ENCODE results near the gene FBXL15. TPM values are rescaled to one million over a fixed set of nuclear protein-coding genes. Genes with fewer than 3 reads are reported as not detected.

FBXL15 gene
- total RNA-seq, 2 donors from 2014 or later = 22.2 to 36.3 TPM

GRCh38 chr10:102432162-102432950 is 11.7 kb downstream of the FBXL15 start, which contains the start of gene CUEDC2:
TSS of gene CUEDC2 (minus strand) at chr10:102432574. CDS start at chr10:102425188, 7,386 bp downstream.
- peaks cover 4% of the 10 kb centered on the region for H3K4me1 ChIP-seq (replicated peaks)
- peak within 1 kb of the TSS; percentile 71 to 79 for H3K27ac ChIP-seq
- no peaks in the 10 kb centered on the region for H3K36me3 ChIP-seq
- intact Hi-C loops (cut with DNase I) = no loop called here
- TF ChIP-seq POLR2AphosphoS5 (IDR thresholded peaks at IDR 0.05) (peak; percentile 97), POLR2A (IDR thresholded peaks at IDR 0.05) (no peak)
- H3K27me3 ChIP-seq (replicated peaks; ENCODE audit: insufficient read depth) = no peaks in the 10 kb centered on the region
- peak within 1 kb of the TSS; percentile 75 to 89 for H3K4me3 ChIP-seq
- H3K9me3 ChIP-seq = no peaks in the 10 kb centered on the region
- DNase-seq (ENCODE audit: low spot score) = peak; percentile 93
- WGBS = under 1% methylated on average over 47 of the region's 52 CpGs

DNA sequence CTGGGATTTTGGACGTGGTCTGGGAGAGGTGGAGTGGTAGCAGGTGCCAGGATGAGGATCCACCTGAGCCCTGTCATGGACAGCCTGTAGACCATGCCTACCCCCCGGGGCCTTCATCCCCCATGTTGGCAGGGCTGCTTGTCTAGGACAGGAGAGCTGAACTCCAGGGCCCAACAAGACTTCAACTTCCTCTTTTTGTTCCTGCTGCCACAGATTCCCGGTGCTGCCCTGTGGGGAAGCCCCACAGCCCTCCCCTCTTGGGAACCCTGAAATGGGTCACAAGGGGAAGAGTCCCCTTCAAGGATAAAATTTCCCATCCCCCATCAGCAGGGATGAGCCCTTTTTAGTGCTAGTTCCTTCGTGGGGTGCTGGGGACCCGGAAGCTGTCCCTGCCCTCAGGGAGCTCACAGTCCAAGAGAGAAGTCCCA is 13.0 kb downstream of the FBXL15 start:
- Histone ChIP-seq H3K4me3 (no peak overlapping the region), H3K9me3 (no peaks in the 10 kb centered on the region), H3K36me3 (no peaks in the 10 kb centered on the region), H3K27me3 (replicated peaks; ENCODE audit: insufficient read depth) (no peaks in the 10 kb centered on the region), H3K27ac (no peak overlapping the region), H3K4me1 (replicated peaks) (peaks cover 4% of the 10 kb centered on the region)
- WGBS = 64% methylated on average over 5 of the region's 5 CpGs
- TF ChIP-seq POLR2AphosphoS5 (IDR thresholded peaks at IDR 0.05) (no peak), POLR2A (IDR thresholded peaks at IDR 0.05) (no peak), CTCF (IDR thresholded peaks at IDR 0.05) (no peak)
- no peak for DNase-seq (ENCODE audit: low spot score)
- intact Hi-C loops (cut with DNase I) = no loop called here

- H3K4me1 ChIP-seq (replicated peaks) = peaks cover 4% of the 10 kb centered on the region
- no peaks in the 10 kb centered on the region for H3K27me3 ChIP-seq (replicated peaks; ENCODE audit: insufficient read depth)
- intact Hi-C loops (cut with DNase I) = no loop called here
- H3K27ac ChIP-seq = no peak overlapping the region
- H3K4me3 ChIP-seq = no peak overlapping the region
- 40% methylated on average over 9 of the region's 9 CpGs for WGBS
- TF ChIP-seq POLR2A (IDR thresholded peaks at IDR 0.05) (no peak), POLR2AphosphoS5 (IDR thresholded peaks at IDR 0.05) (no peak), CTCF (IDR thresholded peaks at IDR 0.05) (no peak)
- no peaks in the 10 kb centered on the region for H3K9me3 ChIP-seq
- no peaks in the 10 kb centered on the region for H3K36me3 ChIP-seq
- DNase-seq (ENCODE audit: low spot score) = no peak
These were observed 13.9 kb downstream of the FBXL15 start for GRCh38 chr10:102434394-102435132.

GRCh38 chr10:102435133-102435497 is 14.5 kb downstream of the FBXL15 start:
- intact Hi-C loops (cut with DNase I) = no loop called here
- H3K4me3 ChIP-seq = no peak overlapping the region
- H3K36me3 ChIP-seq = no peaks in the 10 kb centered on the region
- WGBS = 49% methylated on average over 5 of the region's 5 CpGs
- H3K27ac ChIP-seq = no peak overlapping the region
- TF ChIP-seq CTCF (IDR thresholded peaks at IDR 0.05) (no peak), POLR2AphosphoS5 (IDR thresholded peaks at IDR 0.05) (no peak), POLR2A (IDR thresholded peaks at IDR 0.05) (no peak)
- H3K27me3 ChIP-seq (replicated peaks; ENCODE audit: insufficient read depth) = no peaks in the 10 kb centered on the region
- no peak for DNase-seq (ENCODE audit: low spot score)
- no peaks in the 10 kb centered on the region for H3K9me3 ChIP-seq
- peaks cover 4% of the 10 kb centered on the region for H3K4me1 ChIP-seq (replicated peaks)

DNA sequence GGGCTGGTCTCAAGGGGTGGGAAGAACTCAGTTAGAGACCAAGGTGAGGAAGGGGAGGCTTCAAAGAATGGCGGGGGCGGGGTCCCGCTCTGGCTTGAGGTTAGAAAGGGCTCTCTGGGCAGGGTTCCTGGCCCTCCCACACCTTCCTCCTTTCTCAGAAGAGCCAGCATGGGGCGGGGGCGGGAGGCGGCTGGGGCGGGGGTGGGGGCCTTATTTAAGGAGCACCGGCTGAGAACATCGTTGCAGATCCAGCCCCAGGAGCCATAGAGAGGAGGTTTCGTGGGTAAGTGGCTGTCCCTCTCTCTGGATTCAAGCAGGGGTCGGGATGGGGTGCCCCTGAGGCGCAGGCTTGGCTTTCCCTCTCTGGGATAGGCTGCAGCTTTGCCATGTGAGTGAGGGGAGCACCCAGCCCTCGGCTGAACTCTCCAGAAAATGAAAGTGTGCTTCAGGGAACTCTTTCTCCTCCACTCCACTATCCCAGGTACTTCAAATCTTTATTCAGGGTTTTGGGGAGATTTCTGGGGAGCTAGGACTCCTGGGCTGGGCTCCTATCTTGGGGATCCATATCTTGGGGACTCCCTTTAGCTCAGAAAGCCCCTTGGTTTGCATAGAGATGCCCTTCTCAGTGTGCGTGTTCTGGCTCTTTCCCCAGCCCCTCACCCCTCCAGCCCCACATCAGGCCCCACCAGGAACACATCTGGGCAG is 15.0 kb downstream of the FBXL15 start:
- Histone ChIP-seq H3K9me3 (no peaks in the 10 kb centered on the region), H3K4me1 (replicated peaks) (peaks cover 4% of the 10 kb centered on the region), H3K4me3 (no peak overlapping the region), H3K27ac (no peak overlapping the region), H3K27me3 (replicated peaks; ENCODE audit: insufficient read depth) (no peaks in the 10 kb centered on the region), H3K36me3 (no peaks in the 10 kb centered on the region)
- no peak for TF ChIP-seq POLR2A (IDR thresholded peaks at IDR 0.05)
- TF ChIP-seq CTCF (IDR thresholded peaks at IDR 0.05) = no peak
- TF ChIP-seq POLR2AphosphoS5 (IDR thresholded peaks at IDR 0.05) = no peak
- intact Hi-C loops (cut with DNase I) = no loop called here
- DNase-seq (ENCODE audit: low spot score) = no peak
- 13% methylated on average over 8 of the region's 14 CpGs for WGBS
